Measurements from ENCODE around the gene STX2. TPM values are rescaled to one million over a fixed set of nuclear protein-coding genes. Genes with fewer than 3 reads are reported as not detected.

STX2 gene
- total and polyA plus RNA-seq, 2 experiments from 2014 or later, result 16.4 to 35.4 TPM

DNA sequence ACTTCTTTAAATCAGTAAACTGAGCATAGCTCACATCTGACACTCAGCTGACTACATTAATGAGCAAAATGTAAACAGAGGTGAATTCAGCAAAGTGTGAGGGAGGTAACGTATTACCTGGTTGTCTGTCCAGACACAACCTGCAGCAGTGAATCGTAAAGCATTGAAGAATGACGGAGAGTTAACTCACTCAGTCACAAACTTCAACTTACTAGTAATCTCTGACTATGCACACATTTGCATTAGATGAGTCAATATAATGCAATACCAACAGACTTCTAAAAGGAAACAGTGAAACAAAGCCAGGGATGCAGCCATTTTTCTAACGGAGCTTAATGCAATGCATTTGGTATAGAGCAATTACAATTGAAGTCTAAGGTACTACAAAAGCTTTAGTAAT lies 40.0 kb downstream of the STX2 start:
- Histone ChIP-seq H3K4me3 (no peak overlapping the region), H2AFZ (no peak overlapping the region), H3K4me1 (ENCODE audit: insufficient read depth) (no peaks in the 10 kb centered on the region), H4K20me1 (replicated peaks; ENCODE audit: insufficient read depth) (no peaks in the 10 kb centered on the region), H3K79me2 (replicated peaks; ENCODE audit: insufficient read depth) (no peaks in the 10 kb centered on the region), H3K27ac (ENCODE audit: low read depth) (no peak overlapping the region), H3K27me3 (ENCODE audit: insufficient read depth) (no peaks in the 10 kb centered on the region), H3K36me3 (ENCODE audit: insufficient read depth) (peaks cover 13% of the 10 kb centered on the region; the same call in 1 of the 2 replicates), H3F3A (replicated peaks; ENCODE audit: low read depth) (no peaks in the 10 kb centered on the region), H3K9me2 (ENCODE audit: insufficient read depth) (no peaks in the 10 kb centered on the region), H3K4me2 (no peak overlapping the region)
- TF ChIP-seq ZNF114 (CRISPR knock-in tag; IDR thresholded peaks at IDR 0.05), result no peak
- no peak for TF ChIP-seq POLR2AphosphoS5 (IDR thresholded peaks at IDR 0.05; ENCODE audit: low read depth)
- no peak for TF ChIP-seq EZH2phosphoT487 (IDR thresholded peaks at IDR 0.05; ENCODE audit: unreplicated experiment)
- TF ChIP-seq, protein P1, sequence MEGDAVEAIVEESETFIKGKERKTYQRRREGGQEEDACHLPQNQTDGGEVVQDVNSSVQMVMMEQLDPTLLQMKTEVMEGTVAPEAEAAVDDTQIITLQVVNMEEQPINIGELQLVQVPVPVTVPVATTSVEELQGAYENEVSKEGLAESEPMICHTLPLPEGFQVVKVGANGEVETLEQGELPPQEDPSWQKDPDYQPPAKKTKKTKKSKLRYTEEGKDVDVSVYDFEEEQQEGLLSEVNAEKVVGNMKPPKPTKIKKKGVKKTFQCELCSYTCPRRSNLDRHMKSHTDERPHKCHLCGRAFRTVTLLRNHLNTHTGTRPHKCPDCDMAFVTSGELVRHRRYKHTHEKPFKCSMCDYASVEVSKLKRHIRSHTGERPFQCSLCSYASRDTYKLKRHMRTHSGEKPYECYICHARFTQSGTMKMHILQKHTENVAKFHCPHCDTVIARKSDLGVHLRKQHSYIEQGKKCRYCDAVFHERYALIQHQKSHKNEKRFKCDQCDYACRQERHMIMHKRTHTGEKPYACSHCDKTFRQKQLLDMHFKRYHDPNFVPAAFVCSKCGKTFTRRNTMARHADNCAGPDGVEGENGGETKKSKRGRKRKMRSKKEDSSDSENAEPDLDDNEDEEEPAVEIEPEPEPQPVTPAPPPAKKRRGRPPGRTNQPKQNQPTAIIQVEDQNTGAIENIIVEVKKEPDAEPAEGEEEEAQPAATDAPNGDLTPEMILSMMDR (conservative IDR thresholded peaks at IDR 0.05; ENCODE audit: low read depth in 2 of 2), result no peak
- no peak for TF ChIP-seq CREB1 (CRISPR knock-in tag; IDR thresholded peaks at IDR 0.05; ENCODE audit: low read depth)
- TF ChIP-seq EZH2 (IDR thresholded peaks at IDR 0.05; ENCODE audit: low read depth, unreplicated experiment), result no peak
- TF ChIP-seq JUNB (IDR thresholded peaks at IDR 0.05; ENCODE audit: unreplicated experiment), result no peak
- TF ChIP-seq NANOG (IDR thresholded peaks at IDR 0.05; ENCODE audit: borderline replicate concordance), result no peak
- TF ChIP-seq, protein P2, sequence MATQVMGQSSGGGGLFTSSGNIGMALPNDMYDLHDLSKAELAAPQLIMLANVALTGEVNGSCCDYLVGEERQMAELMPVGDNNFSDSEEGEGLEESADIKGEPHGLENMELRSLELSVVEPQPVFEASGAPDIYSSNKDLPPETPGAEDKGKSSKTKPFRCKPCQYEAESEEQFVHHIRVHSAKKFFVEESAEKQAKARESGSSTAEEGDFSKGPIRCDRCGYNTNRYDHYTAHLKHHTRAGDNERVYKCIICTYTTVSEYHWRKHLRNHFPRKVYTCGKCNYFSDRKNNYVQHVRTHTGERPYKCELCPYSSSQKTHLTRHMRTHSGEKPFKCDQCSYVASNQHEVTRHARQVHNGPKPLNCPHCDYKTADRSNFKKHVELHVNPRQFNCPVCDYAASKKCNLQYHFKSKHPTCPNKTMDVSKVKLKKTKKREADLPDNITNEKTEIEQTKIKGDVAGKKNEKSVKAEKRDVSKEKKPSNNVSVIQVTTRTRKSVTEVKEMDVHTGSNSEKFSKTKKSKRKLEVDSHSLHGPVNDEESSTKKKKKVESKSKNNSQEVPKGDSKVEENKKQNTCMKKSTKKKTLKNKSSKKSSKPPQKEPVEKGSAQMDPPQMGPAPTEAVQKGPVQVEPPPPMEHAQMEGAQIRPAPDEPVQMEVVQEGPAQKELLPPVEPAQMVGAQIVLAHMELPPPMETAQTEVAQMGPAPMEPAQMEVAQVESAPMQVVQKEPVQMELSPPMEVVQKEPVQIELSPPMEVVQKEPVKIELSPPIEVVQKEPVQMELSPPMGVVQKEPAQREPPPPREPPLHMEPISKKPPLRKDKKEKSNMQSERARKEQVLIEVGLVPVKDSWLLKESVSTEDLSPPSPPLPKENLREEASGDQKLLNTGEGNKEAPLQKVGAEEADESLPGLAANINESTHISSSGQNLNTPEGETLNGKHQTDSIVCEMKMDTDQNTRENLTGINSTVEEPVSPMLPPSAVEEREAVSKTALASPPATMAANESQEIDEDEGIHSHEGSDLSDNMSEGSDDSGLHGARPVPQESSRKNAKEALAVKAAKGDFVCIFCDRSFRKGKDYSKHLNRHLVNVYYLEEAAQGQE (IDR thresholded peaks at IDR 0.05; ENCODE audit: unreplicated experiment), result no peak
- TF ChIP-seq, protein P3, sequence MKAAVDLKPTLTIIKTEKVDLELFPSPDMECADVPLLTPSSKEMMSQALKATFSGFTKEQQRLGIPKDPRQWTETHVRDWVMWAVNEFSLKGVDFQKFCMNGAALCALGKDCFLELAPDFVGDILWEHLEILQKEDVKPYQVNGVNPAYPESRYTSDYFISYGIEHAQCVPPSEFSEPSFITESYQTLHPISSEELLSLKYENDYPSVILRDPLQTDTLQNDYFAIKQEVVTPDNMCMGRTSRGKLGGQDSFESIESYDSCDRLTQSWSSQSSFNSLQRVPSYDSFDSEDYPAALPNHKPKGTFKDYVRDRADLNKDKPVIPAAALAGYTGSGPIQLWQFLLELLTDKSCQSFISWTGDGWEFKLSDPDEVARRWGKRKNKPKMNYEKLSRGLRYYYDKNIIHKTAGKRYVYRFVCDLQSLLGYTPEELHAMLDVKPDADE (IDR thresholded peaks at IDR 0.05), result no peak
- no peak for TF ChIP-seq ZNF331 (CRISPR knock-in tag; IDR thresholded peaks at IDR 0.05; ENCODE audit: low read depth)
- TF ChIP-seq, protein P4, sequence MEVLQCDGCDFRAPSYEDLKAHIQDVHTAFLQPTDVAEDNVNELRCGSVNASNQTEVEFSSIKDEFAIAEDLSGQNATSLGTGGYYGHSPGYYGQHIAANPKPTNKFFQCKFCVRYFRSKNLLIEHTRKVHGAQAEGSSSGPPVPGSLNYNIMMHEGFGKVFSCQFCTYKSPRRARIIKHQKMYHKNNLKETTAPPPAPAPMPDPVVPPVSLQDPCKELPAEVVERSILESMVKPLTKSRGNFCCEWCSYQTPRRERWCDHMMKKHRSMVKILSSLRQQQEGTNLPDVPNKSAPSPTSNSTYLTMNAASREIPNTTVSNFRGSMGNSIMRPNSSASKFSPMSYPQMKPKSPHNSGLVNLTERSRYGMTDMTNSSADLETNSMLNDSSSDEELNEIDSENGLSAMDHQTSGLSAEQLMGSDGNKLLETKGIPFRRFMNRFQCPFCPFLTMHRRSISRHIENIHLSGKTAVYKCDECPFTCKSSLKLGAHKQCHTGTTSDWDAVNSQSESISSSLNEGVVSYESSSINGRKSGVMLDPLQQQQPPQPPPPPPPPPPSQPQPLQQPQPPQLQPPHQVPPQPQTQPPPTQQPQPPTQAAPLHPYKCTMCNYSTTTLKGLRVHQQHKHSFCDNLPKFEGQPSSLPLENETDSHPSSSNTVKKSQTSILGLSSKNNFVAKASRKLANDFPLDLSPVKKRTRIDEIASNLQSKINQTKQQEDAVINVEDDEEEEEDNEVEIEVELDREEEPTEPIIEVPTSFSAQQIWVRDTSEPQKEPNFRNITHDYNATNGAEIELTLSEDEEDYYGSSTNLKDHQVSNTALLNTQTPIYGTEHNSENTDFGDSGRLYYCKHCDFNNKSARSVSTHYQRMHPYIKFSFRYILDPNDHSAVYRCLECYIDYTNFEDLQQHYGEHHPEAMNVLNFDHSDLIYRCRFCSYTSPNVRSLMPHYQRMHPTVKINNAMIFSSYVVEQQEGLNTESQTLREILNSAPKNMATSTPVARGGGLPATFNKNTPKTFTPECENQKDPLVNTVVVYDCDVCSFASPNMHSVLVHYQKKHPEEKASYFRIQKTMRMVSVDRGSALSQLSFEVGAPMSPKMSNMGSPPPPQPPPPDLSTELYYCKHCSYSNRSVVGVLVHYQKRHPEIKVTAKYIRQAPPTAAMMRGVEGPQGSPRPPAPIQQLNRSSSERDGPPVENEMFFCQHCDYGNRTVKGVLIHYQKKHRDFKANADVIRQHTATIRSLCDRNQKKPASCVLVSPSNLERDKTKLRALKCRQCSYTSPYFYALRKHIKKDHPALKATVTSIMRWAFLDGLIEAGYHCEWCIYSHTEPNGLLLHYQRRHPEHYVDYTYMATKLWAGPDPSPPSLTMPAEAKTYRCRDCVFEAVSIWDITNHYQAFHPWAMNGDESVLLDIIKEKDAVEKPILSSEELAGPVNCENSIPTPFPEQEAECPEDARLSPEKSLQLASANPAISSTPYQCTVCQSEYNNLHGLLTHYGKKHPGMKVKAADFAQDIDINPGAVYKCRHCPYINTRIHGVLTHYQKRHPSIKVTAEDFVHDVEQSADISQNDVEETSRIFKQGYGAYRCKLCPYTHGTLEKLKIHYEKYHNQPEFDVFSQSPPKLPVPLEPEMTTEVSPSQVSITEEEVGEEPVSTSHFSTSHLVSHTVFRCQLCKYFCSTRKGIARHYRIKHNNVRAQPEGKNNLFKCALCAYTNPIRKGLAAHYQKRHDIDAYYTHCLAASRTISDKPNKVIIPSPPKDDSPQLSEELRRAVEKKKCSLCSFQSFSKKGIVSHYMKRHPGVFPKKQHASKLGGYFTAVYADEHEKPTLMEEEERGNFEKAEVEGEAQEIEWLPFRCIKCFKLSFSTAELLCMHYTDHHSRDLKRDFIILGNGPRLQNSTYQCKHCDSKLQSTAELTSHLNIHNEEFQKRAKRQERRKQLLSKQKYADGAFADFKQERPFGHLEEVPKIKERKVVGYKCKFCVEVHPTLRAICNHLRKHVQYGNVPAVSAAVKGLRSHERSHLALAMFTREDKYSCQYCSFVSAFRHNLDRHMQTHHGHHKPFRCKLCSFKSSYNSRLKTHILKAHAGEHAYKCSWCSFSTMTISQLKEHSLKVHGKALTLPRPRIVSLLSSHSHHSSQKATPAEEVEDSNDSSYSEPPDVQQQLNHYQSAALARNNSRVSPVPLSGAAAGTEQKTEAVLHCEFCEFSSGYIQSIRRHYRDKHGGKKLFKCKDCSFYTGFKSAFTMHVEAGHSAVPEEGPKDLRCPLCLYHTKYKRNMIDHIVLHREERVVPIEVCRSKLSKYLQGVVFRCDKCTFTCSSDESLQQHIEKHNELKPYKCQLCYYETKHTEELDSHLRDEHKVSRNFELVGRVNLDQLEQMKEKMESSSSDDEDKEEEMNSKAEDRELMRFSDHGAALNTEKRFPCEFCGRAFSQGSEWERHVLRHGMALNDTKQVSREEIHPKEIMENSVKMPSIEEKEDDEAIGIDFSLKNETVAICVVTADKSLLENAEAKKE (CRISPR knock-in tag; IDR thresholded peaks at IDR 0.05), result no peak
- no peak for TF ChIP-seq STAT1 (IDR thresholded peaks at IDR 0.05; ENCODE audit: unreplicated experiment)
- Mint-ChIP-seq H3K27me3 (ENCODE audit: insufficient read depth, low read depth, poor library complexity) (peaks cover 2% of the 10 kb centered on the region), H3K4me1 (no peaks in the 10 kb centered on the region), H3K36me3 (ENCODE audit: low read depth) (peaks cover 27% of the 10 kb centered on the region), H3K9me3 (no peaks in the 10 kb centered on the region), H3K27ac (no peak overlapping the region), H3K4me3 (no peak overlapping the region)
- ATAC-seq, result no peak
- no peak for DNase-seq (ENCODE audit: low spot score)

Data from GM23338 (cell line).